Left renal pelvis (tissue), 4 donors: ENCODE results near the gene FGD6. TPM values are rescaled to one million over a fixed set of nuclear protein-coding genes. Genes with fewer than 3 reads are reported as not detected.
"Not testable (repeated sequence)": the region's sequence is repeated elsewhere in the genome, so short reads cannot be mapped to it uniquely, and the experiment has no call there.

Source experiments
- DNase-seq, 4 donors: peaks; one replicate each; pipeline ENCODE4 v3.0.0-alpha.2; 2013; ENCODE audit warnings: low read depth in 4 of 4, low spot score in 3 of 4
- polyA plus RNA-seq, 4 donors: library from polyadenylated mRNA; unstranded; fragments of 120-200 nt; gene quantifications; one replicate each; pipeline ENCODE4 v1.2.1, GENCODE V29; 2013; ENCODE audit not compliant: insufficient read length in 4 of 4

The FGD6 gene
- 10 to 100 TPM; 10.4 to 12.9 (median 11.5) TPM for polyA plus RNA-seq

DNA sequence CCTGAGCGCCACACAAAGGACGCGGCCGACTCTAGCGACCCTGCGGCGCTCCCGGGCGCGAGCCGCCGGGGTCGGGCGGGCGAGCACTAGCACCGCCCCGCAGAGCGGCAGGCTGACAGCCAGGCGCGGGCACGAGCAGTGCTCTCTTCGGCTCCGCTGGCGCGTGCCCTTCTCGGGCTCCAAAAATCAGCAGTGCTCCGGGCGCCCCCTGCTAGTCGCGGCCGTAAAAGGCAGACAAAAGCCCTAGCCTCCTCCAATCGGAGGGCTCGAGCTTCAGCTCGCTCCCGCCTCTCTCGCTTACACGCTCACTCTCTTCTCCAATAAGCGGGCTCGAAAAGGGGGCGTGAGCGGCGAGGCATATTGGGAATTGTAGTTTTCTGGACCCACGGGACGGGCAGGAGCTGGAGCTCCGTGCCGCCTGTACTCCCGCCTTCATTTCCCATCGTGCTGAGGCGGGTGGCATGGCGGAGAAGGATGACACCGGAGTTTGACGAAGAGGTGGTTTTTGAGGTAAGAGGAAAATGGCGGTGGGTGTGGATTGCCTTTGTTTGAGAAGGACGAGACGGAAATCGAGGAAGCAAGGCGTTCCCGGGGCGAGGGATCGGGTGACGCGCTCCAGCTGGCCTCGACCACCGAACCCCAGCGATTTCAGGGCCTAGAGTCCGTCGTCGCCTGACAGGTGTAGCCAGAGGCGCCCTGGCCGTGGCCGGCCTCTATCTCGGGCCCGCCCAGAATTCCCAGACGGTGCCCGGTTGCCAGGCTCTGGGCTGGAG is at the start of gene FGD6, which contains the start of gene VEZT:
Gene FGD6, minus strand, starts transcription at position 91 of the 773 bp plus-strand sequence. CDS start 227 bp downstream, outside the sequence.
Gene VEZT, plus strand, starts transcription at position 431 of the 773 bp plus-strand sequence. Its CDS starts 44 bp downstream, at position 475.
- DNase-seq: peak; percentile 97 to 99 (median 98)

- DNase-seq: no peak
Measured at GRCh38 chr12:95266254-95266653, 49.0 kb upstream of the FGD6 start.

- DNase-seq: no peak
Measured at GRCh38 chr12:95265765-95266164, 48.5 kb upstream of the FGD6 start.

- no peak for DNase-seq
Measured at GRCh38 chr12:95262808-95263207, 45.5 kb upstream of the FGD6 start.

DNA sequence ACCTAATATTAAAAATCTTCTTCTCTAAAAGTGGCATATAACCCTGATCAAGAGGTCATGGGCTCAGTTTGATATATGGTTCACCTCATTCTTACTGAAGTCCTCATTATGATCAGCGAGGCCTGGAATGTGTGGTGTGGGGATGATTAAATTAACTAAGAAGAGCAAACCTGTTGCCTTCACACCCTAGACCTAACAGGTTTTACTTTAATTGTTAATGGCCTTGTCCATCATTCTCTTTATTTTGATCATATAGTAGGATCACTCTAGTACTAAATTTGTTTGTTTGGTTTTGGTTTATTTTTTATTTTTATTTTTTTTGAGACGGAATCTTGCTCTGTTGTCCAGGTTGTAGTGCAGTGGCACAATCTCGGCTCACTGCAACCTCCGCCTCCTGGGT is 43.8 kb upstream of the FGD6 start:
- no peak for DNase-seq

GRCh38 chr12:95259368-95259767 is 42.1 kb upstream of the FGD6 start:
- DNase-seq: no peak

DNA sequence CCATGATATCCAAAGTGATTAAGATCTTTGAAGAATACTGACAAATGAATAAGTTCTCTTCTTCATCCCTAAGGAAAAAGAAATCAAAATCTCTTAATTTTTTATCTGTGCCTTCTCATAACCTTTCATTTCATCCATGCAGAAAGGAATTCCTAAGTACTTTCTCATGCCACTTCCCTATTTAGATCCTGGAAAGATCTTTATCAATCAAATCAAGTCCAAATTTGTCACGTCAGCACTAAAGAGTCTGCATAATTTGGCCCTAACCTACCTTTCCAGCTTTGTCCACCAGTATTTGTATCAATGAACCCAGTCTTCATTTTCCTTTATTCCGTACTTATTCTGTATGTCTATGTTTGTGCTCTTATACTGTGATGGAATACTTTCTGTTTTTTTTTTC is 41.5 kb upstream of the FGD6 start:
- DNase-seq: no peak

DNA sequence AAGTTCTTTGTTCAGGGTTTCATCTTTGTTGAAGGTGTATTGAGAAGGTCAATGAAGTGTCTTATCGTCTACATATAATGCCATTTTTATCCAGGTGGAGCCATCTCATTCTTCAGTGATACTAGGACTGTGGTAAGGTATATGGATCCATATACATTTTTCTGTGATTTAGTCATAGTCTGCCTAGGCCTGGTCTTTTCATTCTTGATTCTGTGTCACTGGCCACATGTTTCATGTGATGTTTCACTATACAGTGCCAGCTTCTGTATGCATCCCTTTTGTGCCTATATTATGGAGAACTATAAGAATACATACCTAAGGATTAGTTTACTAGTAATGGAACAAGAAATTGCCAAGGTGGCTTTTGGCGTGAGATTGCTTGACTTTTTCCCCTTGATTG is 40.9 kb upstream of the FGD6 start:
- DNase-seq: no peak

- no peak for DNase-seq
Measured at GRCh38 chr12:95257541-95257940, 40.3 kb upstream of the FGD6 start.

DNA sequence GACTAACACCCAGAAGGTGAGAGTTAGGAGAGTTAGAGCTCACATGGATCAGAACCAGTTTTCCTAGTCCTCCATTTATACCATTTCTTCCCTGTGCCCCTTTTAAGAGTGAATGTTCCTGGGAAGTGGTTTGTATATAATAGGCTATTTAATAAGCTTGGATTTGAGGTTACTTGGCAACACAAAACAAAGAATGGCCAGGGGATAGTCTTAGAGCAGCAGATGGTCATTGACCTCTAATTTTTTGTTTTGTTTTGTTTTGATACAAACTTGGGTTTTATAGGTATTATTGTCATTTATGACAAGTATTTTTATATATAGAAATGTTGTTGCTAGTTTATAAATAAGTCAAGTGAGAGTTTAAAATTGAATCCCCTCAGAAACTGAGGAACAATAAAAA is 36.1 kb upstream of the FGD6 start:
- DNase-seq: no peak

DNA sequence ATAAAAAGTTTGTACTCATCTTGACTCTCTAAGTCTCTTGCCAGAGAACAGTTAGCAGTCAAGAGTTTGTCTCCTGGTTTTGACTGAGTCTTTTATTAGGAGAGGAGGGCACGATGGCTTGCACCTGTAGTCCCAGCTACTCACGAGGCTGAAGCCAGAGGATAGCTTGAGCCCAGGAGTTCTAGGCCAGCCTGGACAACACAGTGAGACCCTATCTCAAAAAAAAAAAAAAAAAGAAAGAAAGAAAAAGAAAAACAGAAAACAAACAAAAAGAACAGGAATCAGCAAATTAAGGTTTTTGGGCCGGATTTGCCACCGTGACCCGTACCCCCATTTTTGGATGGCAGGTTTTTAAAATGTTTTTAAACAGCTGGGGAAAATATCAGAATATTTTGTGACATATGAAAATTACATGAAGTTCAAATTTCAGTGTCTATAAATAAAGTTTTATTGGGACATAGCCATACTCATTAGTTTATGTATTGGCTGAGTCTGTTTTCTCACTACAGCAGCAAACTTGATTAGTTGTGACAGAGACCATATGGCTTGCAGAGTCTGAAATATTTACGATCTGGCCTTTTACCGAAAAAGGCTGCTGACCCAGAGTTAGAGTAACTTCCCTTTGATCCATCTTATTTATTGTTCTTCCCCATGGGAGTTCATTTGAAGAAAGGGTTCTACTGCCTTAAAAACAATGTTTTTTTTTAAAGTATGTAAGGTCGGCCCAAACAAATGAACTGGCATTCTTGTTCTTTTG is 31.5 kb upstream of the FGD6 start:
- DNase-seq: peak; percentile 46 to 57 (median 48)

- DNase-seq: no peak
Measured at GRCh38 chr12:95248095-95248494, 30.8 kb upstream of the FGD6 start.

- DNase-seq: no peak
Measured at GRCh38 chr12:95244350-95244749, 27.1 kb upstream of the FGD6 start.

- no peak for DNase-seq
Measured at GRCh38 chr12:95243497-95244183, 26.4 kb upstream of the FGD6 start.

- DNase-seq: no peak
Measured at GRCh38 chr12:95241761-95242506, 24.7 kb upstream of the FGD6 start.

DNA sequence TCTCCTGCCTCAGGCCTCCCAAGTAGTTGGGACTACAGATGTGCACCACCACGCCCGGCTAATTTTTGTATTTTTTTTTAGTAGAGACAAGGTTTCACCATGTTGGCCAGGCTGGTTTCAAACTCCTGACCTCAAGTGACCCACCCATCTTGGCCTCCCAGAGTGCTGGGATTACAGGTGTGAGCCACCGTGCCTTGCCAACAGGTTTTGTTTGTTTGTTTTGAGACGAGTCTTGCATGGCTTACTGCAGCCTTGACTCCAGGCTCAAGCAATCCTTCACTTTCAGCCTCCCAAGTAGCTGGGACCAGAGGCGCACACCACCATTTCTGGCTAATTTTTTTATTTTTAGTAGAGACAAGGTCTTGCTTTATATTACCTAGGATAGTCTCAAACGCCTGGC is 23.9 kb upstream of the FGD6 start:
- not testable (repeated sequence) for DNase-seq

DNA sequence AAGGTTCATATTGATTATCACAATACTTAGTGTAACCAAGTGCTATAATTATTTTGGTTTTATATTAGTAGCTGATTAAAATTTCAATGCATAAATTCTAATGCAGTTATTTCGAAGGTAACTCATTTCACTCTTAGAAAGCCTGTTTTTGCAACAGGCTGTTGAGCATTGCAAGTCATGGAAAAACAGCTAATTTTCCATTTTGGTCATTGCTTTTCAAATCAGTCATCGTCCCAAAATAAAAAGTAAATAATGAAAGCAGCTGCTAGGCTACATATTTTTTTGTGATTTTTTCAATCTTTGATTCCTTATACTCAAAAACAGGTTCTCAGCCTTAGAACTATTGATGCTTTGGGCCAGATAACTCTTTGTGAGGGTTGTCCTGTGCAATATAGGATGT is 23.3 kb upstream of the FGD6 start:
- DNase-seq: no peak

DNA sequence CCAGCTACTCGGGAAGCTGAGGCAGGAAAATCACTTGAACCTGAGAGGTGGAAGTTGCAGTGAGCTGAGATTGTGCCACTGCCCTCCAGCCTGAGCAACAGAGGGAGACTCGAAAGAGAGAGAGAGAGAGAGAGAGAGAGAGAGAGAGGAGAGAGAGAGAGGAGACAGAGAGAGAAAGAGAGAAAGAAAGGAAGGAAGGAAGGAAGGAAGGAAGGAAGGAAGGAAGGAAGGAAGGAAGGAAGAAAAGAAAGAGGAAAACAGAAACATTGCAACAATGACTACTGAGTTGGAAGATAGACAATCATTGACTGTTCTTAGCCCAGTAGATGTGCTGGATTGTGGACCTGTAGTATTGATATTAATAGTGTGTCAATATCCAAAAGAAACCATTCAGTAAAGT is 22.6 kb upstream of the FGD6 start:
- DNase-seq: not testable (repeated sequence)

- no peak for DNase-seq
Measured at GRCh38 chr12:95239216-95239615, 21.9 kb upstream of the FGD6 start.

GRCh38 chr12:95238150-95238549 is 20.9 kb upstream of the FGD6 start:
- DNase-seq: no peak

DNA sequence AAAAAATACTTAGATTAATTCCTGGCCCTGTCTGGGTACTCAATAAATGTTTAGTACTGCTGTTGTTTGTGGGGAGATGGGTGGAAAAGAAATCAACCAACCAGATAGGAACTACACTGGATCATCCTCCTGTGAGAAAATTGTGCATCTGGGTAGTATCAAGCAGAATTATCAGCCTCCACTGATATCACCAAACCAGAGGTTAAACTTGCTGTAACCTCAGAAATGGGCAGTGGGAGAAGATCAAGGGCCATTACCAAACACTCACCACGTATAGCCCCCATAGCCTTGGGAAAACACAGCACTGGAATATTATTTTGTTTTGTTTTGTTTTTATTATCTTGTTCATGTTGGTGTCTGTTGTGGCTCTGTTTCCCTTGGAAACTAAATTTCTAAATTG is 20.0 kb upstream of the FGD6 start:
- no peak for DNase-seq
